A673 (cell line): ENCODE data around the gene NAXD. TPM values are rescaled to one million over a fixed set of nuclear protein-coding genes. Genes with fewer than 3 reads are reported as not detected.

ENCODE experiments used
- BruUV-seq: library from RNA; stranded (reverse); fragments of 400-500 nt; replicated peaks from 2 replicates; lab custom pipeline; 2021; lab: Mats Ljungman, UMichigan
- CTCF ChIA-PET: fragments of 300-600 bp; sonication (Branson Sonifier 250); formaldehyde crosslinking; loops from one replicate; lab custom pipeline; 2022; ENCODE audit warnings: antibody characterized with exemption; lab: Charles Lee
- POLR2A ChIA-PET: fragments of 300-600 bp; sonication (Branson Sonifier 250); formaldehyde crosslinking; loops from one replicate; lab custom pipeline; 2022; ENCODE audit warnings: antibody characterized with exemption; ENCODE audit not compliant: low non-redundant PET; lab: Charles Lee
- DNase-seq: peaks from one replicate; pipeline ENCODE4 v3.0.0-alpha.2; 2015; ENCODE audit warnings: low spot score
- H3K27ac ChIP-seq: fragments of 200-600 bp; sonication (generic); 2 replicates; pipeline ENCODE4 v1.5.1; 2016; ENCODE audit warnings: mixed run types, low read depth, mild to moderate bottlenecking, mixed read lengths, antibody characterized with exemption, low read length; ENCODE audit not compliant: poor library complexity, severe bottlenecking
- H3K27me3 ChIP-seq: fragments of 200-600 bp; sonication (generic); replicated peaks from 2 replicates; pipeline ENCODE4 v1.6.1; 2017; ENCODE audit warnings: mixed run types, low read depth, mild to moderate bottlenecking, mixed read lengths, antibody characterized with exemption, low read length; ENCODE audit not compliant: insufficient read depth, poor library complexity
- H3K36me3 ChIP-seq: fragments of 200-600 bp; sonication (generic); 2 replicates; pipeline ENCODE4 v1.6.1; 2016; ENCODE audit warnings: mixed run types, mild to moderate bottlenecking, mixed read lengths, antibody characterized with exemption, low read length; ENCODE audit not compliant: insufficient read depth, poor library complexity, severe bottlenecking
- H3K4me1 ChIP-seq: fragments of 200-600 bp; sonication (generic); 2 replicates; pipeline ENCODE4 v1.6.1; 2017; ENCODE audit warnings: mixed run types, mild to moderate bottlenecking, mixed read lengths, antibody characterized with exemption, low read length; ENCODE audit not compliant: insufficient read depth, poor library complexity, severe bottlenecking
- H3K4me3 ChIP-seq: fragments of 200-600 bp; sonication (generic); 2 replicates; pipeline ENCODE4 v1.5.1; 2016; ENCODE audit warnings: low read depth, mixed run types, mild to moderate bottlenecking, mixed read lengths, low read length; ENCODE audit not compliant: poor library complexity, severe bottlenecking
- H3K9me3 ChIP-seq: fragments of 200-600 bp; sonication (generic); 2 replicates; pipeline ENCODE4 v1.6.1; 2016; ENCODE audit warnings: mixed run types, low read depth, mild to moderate bottlenecking, mixed read lengths, antibody characterized with exemption, low read length; ENCODE audit not compliant: poor library complexity, severe bottlenecking
- EZH2 ChIP-seq: fragments of 200-600 bp; sonication (generic); IDR thresholded peaks from 2 replicates; pipeline ENCODE4 v1.6.1; 2017; ENCODE audit warnings: borderline replicate concordance, low read depth, mild to moderate bottlenecking, mixed read lengths, antibody characterized with exemption, low read length; ENCODE audit not compliant: poor library complexity, severe bottlenecking
- intact Hi-C: fragments of 100-400 bp; cut with micrococcal nuclease; formaldehyde crosslinking; loops from one replicate; pipeline ENCODE4 v1.10.0; 2022; ENCODE audit not compliant: unreplicated experiment
- total RNA-seq: library from RNA; stranded (reverse); gene quantifications from 2 replicates; pipeline ENCODE4 v1.2.3, GENCODE V29; 2021
- TF ChIP-seq, protein P1 (sequence below): fragments of 300-800, 200-600 bp; sonication (generic); conservative IDR thresholded peaks from 2 replicates; pipeline ENCODE4 v1.5.1; 2017; ENCODE audit warnings: low read depth, mild to moderate bottlenecking, antibody characterized with exemption, low read length, moderate library complexity, mixed read lengths

Gene NAXD
- total RNA-seq, 1 experiment from 2014 or later = 27.9 TPM

GRCh38 chr13:110576736-110577476 lies 38.4 kb upstream of the NAXD start:
- Histone ChIP-seq H3K36me3 (no peaks in the 10 kb centered on the region), H3K4me3 (no peak overlapping the region), H3K27me3 (peaks cover 19% of the 10 kb centered on the region), H3K4me1 (no peaks in the 10 kb centered on the region), H3K27ac (no peak overlapping the region), H3K9me3 (no peaks in the 10 kb centered on the region)
- DNase-seq = no peak
- ChIA-PET POLR2A (no interaction called here), CTCF (no interaction called here)
- TF ChIP-seq, protein P1, sequence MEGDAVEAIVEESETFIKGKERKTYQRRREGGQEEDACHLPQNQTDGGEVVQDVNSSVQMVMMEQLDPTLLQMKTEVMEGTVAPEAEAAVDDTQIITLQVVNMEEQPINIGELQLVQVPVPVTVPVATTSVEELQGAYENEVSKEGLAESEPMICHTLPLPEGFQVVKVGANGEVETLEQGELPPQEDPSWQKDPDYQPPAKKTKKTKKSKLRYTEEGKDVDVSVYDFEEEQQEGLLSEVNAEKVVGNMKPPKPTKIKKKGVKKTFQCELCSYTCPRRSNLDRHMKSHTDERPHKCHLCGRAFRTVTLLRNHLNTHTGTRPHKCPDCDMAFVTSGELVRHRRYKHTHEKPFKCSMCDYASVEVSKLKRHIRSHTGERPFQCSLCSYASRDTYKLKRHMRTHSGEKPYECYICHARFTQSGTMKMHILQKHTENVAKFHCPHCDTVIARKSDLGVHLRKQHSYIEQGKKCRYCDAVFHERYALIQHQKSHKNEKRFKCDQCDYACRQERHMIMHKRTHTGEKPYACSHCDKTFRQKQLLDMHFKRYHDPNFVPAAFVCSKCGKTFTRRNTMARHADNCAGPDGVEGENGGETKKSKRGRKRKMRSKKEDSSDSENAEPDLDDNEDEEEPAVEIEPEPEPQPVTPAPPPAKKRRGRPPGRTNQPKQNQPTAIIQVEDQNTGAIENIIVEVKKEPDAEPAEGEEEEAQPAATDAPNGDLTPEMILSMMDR = no peak
- TF ChIP-seq EZH2 = no peak
- no TSS peak for BruUV-seq
- intact Hi-C loops = no loop called here

- CTCF ChIA-PET = no interaction called here
- Histone ChIP-seq H3K9me3 (no peaks in the 10 kb centered on the region), H3K4me1 (no peaks in the 10 kb centered on the region), H3K27ac (no peak overlapping the region), H3K27me3 (peaks cover 18% of the 10 kb centered on the region), H3K36me3 (no peaks in the 10 kb centered on the region), H3K4me3 (no peak overlapping the region)
- TF ChIP-seq, protein P1 = no peak
- TF ChIP-seq EZH2 = no peak
- BruUV-seq = no TSS peak
- POLR2A ChIA-PET = no interaction called here
- intact Hi-C loops = no loop called here
- DNase-seq = no peak
Observed at GRCh38 chr13:110578363-110578762, 37.0 kb upstream of the NAXD start.

- H3K9me3 ChIP-seq = no peaks in the 10 kb centered on the region
- H3K36me3 ChIP-seq = no peaks in the 10 kb centered on the region
- H3K4me3 ChIP-seq = no peak overlapping the region
- H3K27ac ChIP-seq = no peak overlapping the region
- TF ChIP-seq, protein P1 = no peak
- TF ChIP-seq EZH2 = no peak
- ChIA-PET POLR2A (no interaction called here), CTCF (no interaction called here)
- intact Hi-C loops = no loop called here
- no peak for DNase-seq
- BruUV-seq = no TSS peak
- no peaks in the 10 kb centered on the region for H3K27me3 ChIP-seq
- H3K4me1 ChIP-seq = no peaks in the 10 kb centered on the region
Observed at GRCh38 chr13:110580800-110581199, 34.5 kb upstream of the NAXD start.
